Globus pallidus (tissue), 1 donor: ENCODE data around the gene SMARCAL1.
"Not testable (repeated sequence)": the region's sequence is repeated elsewhere in the genome, so short reads cannot be mapped to it uniquely, and the experiment has no call there.

Source experiments
- DNase-seq: peaks from one replicate; pipeline ENCODE4 v3.0.0-alpha.2; 2015; ENCODE audit warnings: low spot score

SMARCAL1 gene

DNA sequence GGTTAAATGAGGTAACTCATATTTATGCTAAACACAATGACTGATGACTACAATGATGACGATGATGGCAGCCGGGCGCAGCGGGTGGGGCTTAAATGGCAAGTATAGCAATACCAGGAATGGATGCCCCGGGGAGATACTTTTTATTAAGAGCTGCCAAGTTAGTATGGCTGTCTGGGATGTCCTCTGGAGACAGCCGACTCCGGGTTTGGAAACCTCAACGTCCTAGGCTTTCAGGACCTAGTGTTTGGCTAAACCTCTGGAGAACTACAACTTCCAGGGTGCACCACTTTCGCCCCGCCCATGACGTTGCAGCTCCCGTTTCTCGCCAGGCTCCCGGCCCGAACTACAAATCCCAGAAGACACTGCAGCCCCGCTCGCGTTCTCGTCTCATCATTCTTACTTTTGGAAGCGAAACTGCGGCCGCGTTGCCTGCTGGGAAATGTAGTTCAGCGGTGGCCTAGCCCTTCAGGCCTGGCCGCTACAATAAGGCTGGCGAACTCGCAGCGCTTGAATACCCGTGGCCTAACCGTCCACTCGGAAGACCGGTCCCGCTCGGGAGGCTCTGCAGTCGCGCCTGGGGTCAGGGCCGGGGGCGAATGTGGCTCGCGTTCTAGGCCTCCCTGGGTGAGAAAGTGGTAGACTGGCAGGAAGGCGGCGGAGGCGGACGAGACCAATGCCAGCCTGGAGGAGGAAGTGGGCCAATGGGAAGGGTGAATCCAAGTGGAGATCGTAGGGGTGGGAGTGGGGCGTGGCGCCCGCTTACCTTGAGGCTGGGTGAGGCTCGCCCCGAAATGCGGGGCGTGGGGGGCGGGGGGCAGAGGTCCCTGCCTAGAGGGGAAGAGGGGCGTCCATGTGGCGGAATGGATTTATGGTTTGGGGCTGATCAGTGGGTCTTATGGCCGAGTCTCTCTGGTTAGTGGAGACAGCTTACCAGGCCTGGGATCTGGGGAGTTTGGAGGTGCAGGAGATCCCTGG lies at the start of gene SMARCAL1:
Gene SMARCAL1 (plus strand): TSS at position 463 of the 978 bp plus-strand sequence. CDS start 2,221 bp downstream, outside the sequence.
- DNase-seq = peak; percentile 99

DNA sequence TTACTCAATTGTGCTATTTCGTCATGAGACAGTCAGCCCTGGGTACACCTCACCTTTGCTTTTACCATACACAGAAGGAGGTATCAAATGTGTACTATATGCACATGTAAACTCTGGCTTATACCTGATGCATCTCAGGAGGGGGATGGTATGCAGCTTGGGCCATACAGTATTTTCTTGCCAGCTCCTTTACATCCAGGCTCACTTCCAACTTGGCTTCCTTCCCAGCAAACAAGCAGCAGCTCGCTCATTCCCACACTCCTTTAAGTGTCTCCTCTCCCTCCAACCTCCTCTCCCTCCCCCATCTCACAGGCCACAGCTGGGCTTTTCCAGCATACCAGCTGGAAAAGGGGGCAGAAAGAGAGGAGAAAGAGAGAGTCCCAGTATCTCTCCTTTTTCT lies 49.6 kb upstream of the SMARCAL1 start:
- DNase-seq = no peak

DNA sequence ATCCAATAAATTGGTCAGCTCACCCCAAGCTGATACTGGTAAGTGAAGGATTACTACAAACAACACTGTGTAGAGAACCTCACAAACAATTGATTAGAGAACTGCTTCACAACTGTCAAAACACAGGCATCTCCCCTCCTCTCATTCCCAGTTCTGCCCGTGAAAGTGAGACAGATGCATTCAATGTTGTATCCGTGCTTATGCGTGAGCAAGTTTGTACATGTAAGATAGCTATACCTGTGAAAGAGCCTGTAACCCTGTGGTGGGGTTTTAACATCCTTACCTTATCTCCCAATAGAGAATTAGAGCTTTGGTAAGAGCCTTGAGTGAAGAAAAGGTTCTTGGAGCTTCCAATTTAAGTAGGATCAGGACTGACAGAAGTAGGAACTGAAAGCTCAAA lies 49.1 kb upstream of the SMARCAL1 start:
- no peak for DNase-seq

DNA sequence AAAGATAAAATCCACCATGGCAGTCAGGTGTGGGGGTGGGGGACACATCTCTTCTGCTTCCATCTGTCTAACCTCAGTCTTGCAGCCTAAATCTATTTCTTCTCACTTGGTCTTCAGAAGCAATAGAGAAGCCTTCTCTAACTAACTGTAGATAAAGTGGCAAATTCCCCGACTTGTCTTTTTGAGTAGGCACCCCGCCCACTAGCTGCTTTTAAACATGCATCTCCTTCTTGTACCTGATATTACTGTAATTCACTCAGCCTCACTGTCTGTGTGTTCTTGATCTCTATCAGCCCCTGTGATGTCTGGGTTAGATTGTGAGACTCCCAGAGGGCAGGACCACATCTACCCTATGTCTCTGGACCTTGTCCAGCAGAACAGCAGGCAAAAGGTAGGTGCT lies 46.8 kb upstream of the SMARCAL1 start:
- no peak for DNase-seq

DNA sequence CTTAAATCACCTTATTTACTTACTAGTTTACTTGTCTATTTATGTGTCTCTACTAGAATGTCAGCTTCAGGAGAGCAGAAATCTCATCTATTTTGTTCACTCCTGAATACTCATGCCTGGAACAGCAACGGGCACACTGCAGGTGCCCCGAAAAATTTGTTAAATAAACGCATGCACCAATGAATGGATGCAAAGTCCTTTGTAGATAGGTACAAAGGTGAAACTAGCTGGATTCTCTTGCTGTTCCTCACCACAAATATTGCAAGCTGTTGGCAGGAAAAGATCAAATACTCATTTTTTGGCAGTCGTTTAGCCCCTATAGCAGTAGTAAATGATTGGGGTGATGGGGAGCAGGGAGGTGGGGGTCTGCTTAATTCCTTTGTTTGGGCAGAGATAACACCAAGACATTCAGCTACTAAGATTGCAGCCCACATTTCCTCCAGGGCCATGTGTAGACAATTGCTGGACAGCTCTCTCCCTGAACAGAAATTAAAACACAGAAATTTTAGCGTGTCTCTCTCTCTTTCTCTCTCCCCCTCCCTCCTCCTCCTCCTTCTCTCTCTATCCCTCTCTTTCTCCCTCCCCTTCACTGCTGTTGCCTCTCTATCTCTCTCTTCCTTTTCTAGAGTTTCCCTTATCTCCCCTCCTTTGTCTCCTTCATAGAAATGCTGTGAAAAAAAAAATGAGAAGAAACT lies 45.4 kb upstream of the SMARCAL1 start:
- no peak for DNase-seq

DNA sequence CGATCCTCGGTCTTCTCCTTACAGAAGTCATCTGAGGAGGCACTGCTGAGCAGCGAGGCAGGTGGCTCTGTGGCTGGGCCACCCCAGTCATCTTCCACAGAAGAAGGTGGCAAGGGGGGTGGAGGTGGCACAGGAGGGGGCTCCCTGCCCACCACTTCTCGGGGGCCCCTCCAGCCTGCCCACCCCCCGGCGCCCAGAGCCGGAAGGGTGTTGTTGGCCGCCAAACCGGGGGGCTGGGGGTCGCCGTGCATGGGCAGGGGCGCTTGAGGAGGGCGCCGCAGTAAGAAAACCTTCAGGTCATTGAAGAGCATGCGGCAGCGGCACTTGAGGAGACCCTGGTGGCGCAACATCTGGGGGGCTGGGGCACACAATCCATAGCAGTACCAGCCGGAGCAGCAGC lies 42.5 kb upstream of the SMARCAL1 start:
- DNase-seq = no peak

DNA sequence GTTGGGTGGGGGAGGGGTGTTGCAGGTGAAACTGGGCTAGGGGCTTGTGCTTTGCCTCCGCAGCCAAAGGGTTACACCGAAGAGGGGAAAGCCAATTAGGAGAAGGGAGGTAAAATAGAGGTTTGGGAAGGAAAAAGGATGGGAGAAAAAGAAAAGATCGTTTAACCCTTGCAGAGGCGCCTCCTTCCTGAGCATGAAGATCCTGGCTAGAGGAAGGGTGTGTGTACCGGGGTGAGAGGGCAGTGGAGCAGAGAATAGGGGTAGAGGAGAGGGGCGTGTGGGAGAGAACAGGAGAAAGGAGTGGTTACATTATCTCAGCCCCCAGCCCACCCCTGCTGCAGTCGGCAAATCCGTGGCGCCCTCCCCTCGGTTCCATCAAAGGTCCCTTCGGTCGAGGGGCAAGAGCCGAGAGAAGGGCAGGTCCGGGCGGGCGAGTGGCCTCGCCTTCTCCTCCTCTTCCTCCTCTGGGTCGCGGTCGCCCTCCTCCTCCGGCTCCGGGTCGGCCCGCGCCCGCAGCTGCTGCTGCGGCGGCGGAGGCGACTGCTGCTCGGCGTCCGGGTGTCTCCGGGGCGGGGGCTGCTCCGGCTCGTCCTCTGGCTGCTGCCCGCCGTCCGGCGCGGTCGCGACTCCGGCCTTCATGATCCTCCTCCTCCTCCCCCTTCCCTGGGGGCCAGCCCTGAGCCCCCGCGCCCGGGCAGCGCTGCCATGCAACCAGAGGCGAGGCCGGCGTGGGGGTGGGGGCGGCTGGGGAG lies 41.1 kb upstream of the SMARCAL1 start:
- DNase-seq = no peak

DNA sequence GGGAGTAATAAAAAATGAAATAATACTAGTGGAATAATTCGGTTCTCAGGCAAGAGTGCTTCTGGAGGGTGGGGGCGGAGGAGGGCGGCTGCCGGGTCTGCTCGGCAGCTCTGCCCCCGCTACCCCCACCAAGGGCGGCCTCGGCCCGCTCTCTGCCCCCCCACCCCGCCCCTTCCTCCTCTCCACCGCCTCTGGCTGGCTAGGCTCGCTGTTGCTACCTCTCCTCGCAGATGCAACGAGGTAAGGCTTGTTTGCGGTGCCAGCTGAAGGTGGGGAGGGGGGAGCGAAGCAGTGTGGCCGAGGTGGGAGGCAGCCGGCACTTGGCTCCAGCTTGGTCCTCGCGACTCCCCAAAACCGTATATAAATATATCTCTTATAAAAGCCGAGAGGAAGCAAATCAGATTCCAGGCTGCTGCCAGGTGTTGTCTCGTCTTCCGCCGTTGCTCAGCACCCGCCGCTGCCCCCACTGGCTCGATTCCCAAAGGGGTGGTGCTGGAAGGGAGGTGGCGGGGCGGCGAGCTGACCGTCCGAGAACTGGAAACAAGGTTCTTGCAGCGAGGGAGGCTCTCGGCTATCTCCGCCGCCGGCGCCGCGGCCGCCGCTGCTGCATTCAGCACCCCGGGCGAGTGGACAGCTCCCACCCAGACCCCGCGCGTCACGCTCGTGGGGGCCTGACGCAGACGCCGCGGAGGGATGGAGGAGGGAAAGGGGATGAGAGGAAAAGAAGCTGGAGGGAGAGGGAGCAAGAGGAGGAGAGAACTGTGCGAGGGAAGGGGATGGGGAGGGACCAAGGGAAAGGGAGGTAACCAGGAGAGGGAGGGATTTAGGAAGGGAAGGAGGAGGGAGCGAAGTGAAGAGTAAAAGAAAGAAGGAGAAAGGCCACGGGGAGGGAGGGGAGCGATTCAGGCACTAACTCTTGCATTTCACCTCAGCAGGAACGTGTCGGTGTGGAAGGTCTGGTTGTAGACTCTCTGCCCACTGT lies 40.3 kb upstream of the SMARCAL1 start, which contains the start of gene MARCHF4:
Gene MARCHF4 (minus strand): TSS at position 763 of the 982 bp plus-strand sequence. CDS start 2,223 bp downstream, outside the sequence.
- DNase-seq = peak; percentile 34

DNA sequence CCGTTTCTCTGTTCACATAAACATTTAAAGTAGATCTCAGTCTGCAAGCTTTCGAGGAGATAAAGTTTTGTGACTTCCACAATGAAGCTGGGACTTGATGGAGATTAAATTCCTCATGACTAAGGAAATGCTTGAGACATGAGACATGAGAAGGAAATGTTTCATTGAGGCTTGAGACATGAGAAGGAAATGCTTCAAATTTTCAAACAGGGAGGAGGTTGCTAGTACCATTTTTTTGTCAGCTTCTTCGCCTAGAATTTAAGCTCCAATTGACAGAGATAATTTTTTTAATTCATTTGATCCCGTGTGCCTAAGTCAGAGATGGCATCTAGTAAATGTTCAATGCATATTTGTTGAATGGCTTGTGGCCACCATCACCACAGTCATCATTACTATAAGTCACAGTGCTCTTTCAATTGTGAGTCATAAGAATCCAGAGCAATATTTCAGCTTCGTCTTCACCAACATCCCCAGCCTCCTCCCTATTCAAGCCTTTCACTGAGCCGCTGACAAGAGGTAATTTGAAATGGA lies 39.5 kb upstream of the SMARCAL1 start:
- no peak for DNase-seq

DNA sequence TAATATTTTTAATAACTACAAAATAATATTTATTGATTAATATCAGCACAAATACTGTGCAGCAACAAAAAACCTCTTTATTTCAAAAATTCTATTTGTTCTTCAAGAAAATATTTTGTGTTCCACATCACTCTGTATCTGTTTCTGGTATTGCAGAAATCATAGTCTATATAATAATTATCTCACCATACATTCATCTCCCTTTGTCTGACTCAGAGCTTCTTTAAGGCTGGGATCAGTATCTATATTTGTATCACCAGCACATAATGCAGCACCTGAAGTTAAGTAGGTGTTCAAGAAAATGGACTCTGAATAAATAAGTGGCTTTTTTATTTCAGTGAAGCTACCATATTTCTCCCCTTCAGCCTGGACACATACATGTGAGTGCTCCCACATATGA lies 38.4 kb upstream of the SMARCAL1 start:
- no peak for DNase-seq

DNA sequence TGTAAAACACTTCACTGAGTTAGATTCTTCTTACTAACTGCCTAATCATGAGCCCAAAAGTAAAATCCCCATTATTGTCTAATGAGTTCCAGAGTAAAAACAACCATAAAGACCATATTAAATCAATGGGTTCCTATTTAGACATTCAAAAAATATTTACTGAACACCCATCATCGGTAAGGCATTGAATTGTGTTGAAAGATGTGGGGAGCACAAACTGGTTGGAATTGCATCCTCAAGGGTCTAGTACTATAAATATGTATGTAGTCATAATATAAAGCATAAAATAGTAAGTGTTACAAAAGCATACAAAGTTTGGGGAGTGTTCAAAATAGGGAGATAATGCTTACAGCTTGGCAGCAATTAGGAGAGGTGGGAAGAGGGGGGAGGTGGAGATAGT lies 37.0 kb upstream of the SMARCAL1 start:
- DNase-seq = no peak

DNA sequence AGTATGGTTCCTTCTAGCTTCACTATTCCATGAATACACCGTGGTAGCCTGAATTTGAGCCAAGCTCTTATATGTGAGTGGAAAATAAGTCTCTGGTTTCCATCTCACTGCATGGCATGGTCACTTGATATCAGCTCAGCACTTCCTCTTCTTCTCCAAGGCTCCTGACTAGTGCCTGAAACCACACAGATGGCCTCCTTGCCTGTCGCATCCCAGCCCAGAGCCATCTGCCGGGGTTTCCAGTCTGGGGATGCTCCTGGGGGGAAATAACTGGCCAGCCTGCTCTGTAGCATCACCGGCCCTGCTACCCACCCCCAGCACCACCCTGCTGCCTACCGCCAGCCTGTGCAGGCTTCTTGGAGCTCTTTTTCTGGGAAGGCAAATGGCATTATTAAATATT lies 32.3 kb upstream of the SMARCAL1 start:
- no peak for DNase-seq

DNA sequence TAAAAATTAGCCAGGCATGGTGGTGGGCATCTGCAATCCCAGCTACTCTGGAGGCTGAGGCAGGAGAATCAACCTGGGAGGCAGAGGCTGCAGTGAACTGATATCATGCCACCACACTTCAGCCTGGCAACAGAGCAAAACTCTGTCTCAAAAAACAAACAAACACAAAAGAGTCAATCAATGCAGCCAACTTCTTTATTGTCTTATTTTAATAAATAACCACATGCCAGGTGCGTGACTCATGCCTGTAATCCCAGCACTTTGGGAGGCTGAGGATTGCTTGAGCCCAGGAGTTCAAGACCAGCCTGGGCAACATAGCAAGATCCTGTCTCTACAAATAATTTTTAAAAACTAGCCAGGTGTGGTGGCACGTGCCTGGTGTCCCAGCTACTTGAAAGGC lies 27.9 kb upstream of the SMARCAL1 start:
- not testable (repeated sequence) for DNase-seq

DNA sequence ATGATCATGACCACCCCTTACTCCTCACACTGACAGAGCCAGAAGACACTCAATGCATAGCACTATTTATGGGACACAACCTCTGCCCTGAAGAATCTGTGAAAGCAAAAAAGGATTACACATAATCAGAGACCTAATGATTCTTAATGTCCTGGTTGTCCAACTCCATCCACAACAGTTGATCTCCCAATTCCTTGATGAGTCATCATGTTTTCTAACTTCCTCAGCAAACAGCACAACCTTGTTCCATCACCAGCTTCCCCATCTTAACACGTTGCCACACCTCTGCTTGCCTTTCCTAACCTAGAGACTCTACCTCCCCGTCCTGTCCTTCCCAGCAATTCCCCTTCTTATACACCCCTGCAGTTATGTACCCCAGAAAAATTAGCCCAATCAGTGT lies 26.8 kb upstream of the SMARCAL1 start:
- DNase-seq = no peak

DNA sequence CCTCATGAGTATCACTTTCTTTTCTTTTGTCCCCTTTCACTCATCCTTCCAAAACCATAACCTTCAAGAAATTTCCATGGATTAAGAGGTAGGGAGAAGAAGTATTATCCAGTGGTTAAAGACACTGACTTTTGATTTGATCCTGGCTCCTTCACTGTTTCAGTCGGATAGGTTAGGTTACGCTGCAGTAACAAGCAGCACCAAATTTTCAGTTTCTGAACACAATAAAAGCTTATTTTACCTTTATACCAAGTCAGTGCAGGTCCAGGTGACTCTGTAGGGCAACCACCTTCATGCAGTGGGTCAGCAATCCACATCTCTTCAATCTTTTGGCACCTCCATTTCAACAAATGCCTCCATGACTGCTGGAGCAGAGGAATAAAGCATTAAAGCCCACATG lies 25.0 kb upstream of the SMARCAL1 start:
- no peak for DNase-seq

DNA sequence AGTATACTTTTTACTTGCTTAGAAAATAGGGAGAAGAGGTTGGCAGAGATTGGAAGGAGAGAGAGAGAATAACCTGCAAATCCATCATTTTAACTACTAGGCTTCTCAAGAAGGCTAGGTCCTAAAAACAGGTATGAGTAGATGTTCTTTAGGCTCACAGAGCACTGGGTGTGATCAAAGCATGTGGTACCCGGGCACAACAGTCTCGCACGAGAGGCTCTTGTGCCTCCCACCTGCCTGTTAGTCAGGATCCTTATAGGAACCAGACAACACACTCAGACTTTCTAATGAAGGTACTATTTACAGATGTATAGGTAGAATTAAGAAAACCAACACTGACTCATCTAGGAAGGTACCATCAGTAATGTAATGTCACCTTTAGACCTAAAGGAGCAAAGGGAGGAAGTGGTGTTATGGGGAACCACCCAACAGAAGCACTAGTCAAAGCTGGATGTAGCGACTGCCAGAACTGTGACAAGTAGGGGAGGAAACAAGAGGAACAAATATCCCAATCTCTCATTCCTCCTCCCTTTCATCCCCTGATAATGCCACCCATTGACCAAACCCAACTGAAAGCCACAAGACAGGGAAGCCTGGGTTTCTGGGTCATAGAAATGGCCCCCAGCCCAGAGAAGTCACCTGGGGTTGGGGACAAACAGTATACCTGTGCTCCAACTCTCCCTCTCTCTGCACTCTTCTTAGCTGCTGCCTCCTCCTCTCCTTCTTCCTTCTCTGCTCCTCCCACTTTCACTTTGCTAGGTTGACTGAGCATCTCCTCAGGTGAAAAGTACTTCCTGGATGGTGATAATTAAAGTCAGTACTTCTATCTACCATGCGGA lies 24.0 kb upstream of the SMARCAL1 start:
- no peak for DNase-seq

DNA sequence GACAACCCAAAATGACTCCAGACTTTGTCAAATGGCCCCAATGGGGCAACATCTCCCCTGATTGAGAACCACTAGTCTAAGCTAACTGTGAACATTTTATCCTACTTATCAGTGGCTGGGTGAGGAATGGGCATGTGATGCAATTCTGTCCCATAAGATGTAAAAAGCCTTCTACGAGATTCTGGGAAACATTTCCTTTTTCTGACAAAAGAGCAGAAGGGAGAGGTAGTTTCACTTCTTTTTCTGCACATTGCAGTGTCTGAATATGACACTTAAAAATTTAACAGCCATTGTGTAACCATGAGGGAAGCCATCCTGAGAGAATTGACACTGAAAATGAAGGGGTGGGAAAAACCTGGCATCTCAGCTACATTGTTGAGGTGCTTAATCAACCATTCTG lies 22.7 kb upstream of the SMARCAL1 start:
- no peak for DNase-seq

DNA sequence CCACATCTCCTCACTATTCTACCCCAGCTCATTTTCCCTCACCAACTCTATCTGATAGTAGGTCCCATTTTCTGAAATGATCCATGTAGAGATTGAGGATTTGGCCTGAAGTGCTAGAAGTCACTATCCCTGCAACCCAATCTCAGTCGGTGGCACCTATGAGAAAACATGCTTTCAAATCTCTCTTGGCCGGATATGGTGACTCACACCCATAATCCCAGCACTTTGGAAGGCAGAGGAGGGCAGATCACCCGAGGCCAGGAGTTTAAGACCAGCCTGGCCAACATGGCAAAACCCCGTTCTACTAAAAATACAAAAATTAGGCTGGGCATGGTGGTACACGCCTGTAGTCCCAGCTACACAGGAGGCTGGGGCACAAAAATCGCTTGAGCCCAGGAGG lies 20.9 kb upstream of the SMARCAL1 start:
- DNase-seq = no peak

DNA sequence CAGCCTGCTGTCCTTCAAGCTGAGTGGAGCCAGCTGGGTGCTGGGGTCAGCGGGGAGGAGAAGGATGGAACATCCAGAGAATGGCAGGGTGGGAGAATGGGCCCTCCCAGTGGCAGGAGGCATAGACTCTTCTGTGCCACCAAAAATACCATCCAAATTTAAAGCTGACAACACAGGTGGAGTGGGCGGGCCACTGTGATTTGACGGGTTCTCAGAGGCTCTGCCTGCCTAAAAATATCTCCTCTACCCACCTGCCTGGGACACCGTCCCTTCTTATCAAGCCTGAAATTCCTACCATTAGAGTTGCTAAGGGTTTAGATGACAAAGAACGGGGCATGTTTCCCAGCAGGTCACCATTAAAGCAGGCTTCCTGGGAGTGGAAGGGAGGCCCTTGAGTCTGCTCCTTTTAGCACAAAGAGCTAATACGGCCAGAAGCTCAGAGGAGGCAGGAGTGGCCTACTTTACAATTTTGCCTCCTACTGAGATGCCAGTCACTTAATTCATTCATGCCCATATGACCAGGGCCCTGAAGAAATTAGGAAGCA lies 20.2 kb upstream of the SMARCAL1 start:
- DNase-seq = no peak
